HCT116 (cell line): Measurements from ENCODE around the gene ITGAD. TPM values are rescaled to one million over a fixed set of nuclear protein-coding genes. Genes with fewer than 3 reads are reported as not detected.
A peak's percentile ranks its signal among the peaks of the same experiment; 100 is the strongest.

Experiments
- ATAC-seq: fragments of 200-7000 bp; cut with Tn5 transposase; 2 replicates; pipeline ENCODE4 v1.9.1; 2020; ENCODE audit warnings: mild to moderate bottlenecking, moderate library complexity
- BruUV-seq: library from RNA; stranded (reverse); fragments of 400-500 nt; replicated peaks from 2 replicates; lab custom pipeline; 2021; lab: Mats Ljungman, UMichigan
- CTCF ChIA-PET: fragments of 300-600 bp; sonication (Branson Sonifier 250); formaldehyde crosslinking; loops from one replicate; lab custom pipeline; 2021; ENCODE audit warnings: antibody characterized with exemption; lab: Charles Lee
- POLR2A ChIA-PET: fragments of 300-600, 350-600 bp; sonication (Branson Sonifier 250); formaldehyde crosslinking; loops from one replicate; lab custom pipeline; 2021; ENCODE audit warnings: antibody characterized with exemption; lab: Charles Lee
- RAD21 ChIA-PET, 2 experiments: fragments of 300-600 bp; sonication (Branson Sonifier 250); formaldehyde crosslinking; loops; one replicate each; lab custom pipeline; 2023; ENCODE audit warnings: low total read pairs in 2 of 2; ENCODE audit not compliant: uncharacterized antibody in 2 of 2, unreplicated experiment in 2 of 2, low non-redundant PET in 1 of 2; lab: Charles Lee
- DNase-seq: peaks from one replicate; pipeline ENCODE4 v3.0.0-alpha.2; 2010; ENCODE audit warnings: low read depth, low spot score
- H2AFZ ChIP-seq: fragments of 200-600 bp; shearing (Covaris generic), sonication (generic); 2 replicates; pipeline ENCODE4 v1.6.1; 2017; ENCODE audit warnings: low read depth, mixed run types, mixed read lengths, antibody characterized with exemption, low read length; ENCODE audit not compliant: poor library complexity, severe bottlenecking
- H3K27ac ChIP-seq: 2 replicates; pipeline ENCODE4 v1.5.1; 2012; ENCODE audit warnings: low read depth, low read length
- H3K27me3 ChIP-seq: fragments of 200-600 bp; sonication (generic); 2 replicates; pipeline ENCODE4 v1.6.1; 2016; ENCODE audit warnings: mixed run types, low read length, mixed read lengths; ENCODE audit not compliant: insufficient read depth
- H3K36me3 ChIP-seq, 2 experiments: fragments of 200-500 bp in 1 of 2; fragments of 200-600 bp in 1 of 2; sonication (Bioruptor generic) in 1 of 2; sonication (generic) in 1 of 2; 2 replicates each; pipeline versions ENCODE4 v1.5.1 to v1.6.1; 2014 to 2016; ENCODE audit warnings: low read length in 2 of 2, inconsistent platforms in 1 of 2, mixed read lengths in 1 of 2, mixed run types in 1 of 2; ENCODE audit not compliant: insufficient read depth in 2 of 2, control insufficient read depth in 1 of 2
- H3K4me1 ChIP-seq, 2 experiments: fragments of 200-600 bp in 1 of 2; sonication (generic) in 1 of 2; 2 replicates each; pipeline versions ENCODE4 v1.5.1 to v1.6.1; 2012 to 2017; ENCODE audit warnings: low read length in 2 of 2, inconsistent platforms in 1 of 2, mild to moderate bottlenecking in 1 of 2, mixed read lengths in 1 of 2, mixed run types in 1 of 2, moderate library complexity in 1 of 2; ENCODE audit not compliant: insufficient read depth in 2 of 2, control insufficient read depth in 1 of 2
- H3K4me2 ChIP-seq: fragments of 200-600 bp; sonication (generic); 2 replicates; pipeline ENCODE4 v1.6.1; 2017; ENCODE audit warnings: mixed run types, low read length, mixed read lengths
- H3K4me3 ChIP-seq, 2 experiments: fragments of 200-600 bp in 1 of 2; sonication (generic) in 1 of 2; replicated peaks in 1 of 2; 2 replicates each; pipeline ENCODE4 v1.5.1; 2011 to 2016; ENCODE audit warnings: low read length in 2 of 2, control low read depth in 1 of 2, low read depth in 1 of 2, mild to moderate bottlenecking in 1 of 2, mixed read lengths in 1 of 2, mixed run types in 1 of 2
- H3K79me2 ChIP-seq: fragments of 200-600 bp; sonication (generic); 2 replicates; pipeline ENCODE4 v1.6.1; 2017; ENCODE audit warnings: mild to moderate bottlenecking, mixed run types, low read length, moderate library complexity, mixed read lengths; ENCODE audit not compliant: insufficient read depth
- H3K9ac ChIP-seq: fragments of 200-600 bp; sonication (generic); 2 replicates; pipeline ENCODE4 v1.6.1; 2016; ENCODE audit warnings: low read length, mixed read lengths
- H3K9me2 ChIP-seq: fragments of 200-600 bp; sonication (generic), shearing (Covaris generic); 2 replicates; pipeline ENCODE4 v1.6.1; 2017; ENCODE audit warnings: mixed run types, mild to moderate bottlenecking, moderate library complexity; ENCODE audit not compliant: insufficient read depth
- H3K9me3 ChIP-seq, 2 experiments: fragments of 200-500 bp in 1 of 2; fragments of 200-600 bp in 1 of 2; sonication (Bioruptor generic) in 1 of 2; sonication (generic) in 1 of 2; 2 replicates each; pipeline ENCODE4 v1.6.1; 2014 to 2017; ENCODE audit warnings: low read length in 2 of 2, mixed read lengths in 2 of 2, inconsistent platforms in 1 of 2, low read depth in 1 of 2, mild to moderate bottlenecking in 1 of 2, mixed run types in 1 of 2, moderate library complexity in 1 of 2; ENCODE audit not compliant: control insufficient read depth in 1 of 2, insufficient read depth in 1 of 2
- H4K20me1 ChIP-seq: fragments of 200-600 bp; sonication (generic), shearing (Covaris generic); 2 replicates; pipeline ENCODE4 v1.6.1; 2017; ENCODE audit warnings: mixed run types, mild to moderate bottlenecking, moderate library complexity; ENCODE audit not compliant: insufficient read depth
- CBX3 ChIP-seq: IDR thresholded peaks from 2 replicates; pipeline ENCODE4 v1.6.1; 2012; ENCODE audit warnings: low read depth
- CEBPB ChIP-seq: IDR thresholded peaks from 2 replicates; pipeline ENCODE4 v1.6.1; 2012; ENCODE audit warnings: low read depth
- EGR1 ChIP-seq: IDR thresholded peaks from 2 replicates; pipeline ENCODE4 v1.6.1; 2012; ENCODE audit warnings: low read depth
- ELF1 ChIP-seq: IDR thresholded peaks from 2 replicates; pipeline ENCODE4 v1.6.1; 2012; ENCODE audit warnings: low read depth, borderline replicate concordance
- EZH2 ChIP-seq: fragments of 200-600 bp; sonication (generic); IDR thresholded peaks from 2 replicates; pipeline ENCODE4 v1.6.1; 2017; ENCODE audit warnings: antibody characterized with exemption, mixed run types
- JUND ChIP-seq: IDR thresholded peaks from 2 replicates; pipeline ENCODE4 v1.6.1; 2012
- POLR2A ChIP-seq: IDR thresholded peaks from 2 replicates; pipeline ENCODE4 v1.7.0; 2011; ENCODE audit warnings: borderline replicate concordance; ENCODE audit not compliant: insufficient read depth, insufficient read length; ENCODE audit errors: extremely low read depth
- SIN3A ChIP-seq: IDR thresholded peaks from 2 replicates; pipeline ENCODE4 v1.6.1; 2012; ENCODE audit warnings: low read depth
- SP1 ChIP-seq: IDR thresholded peaks from 2 replicates; pipeline ENCODE4 v1.6.1; 2012; ENCODE audit warnings: low read depth
- SRF ChIP-seq: IDR thresholded peaks from 2 replicates; pipeline ENCODE4 v1.6.1; 2012; ENCODE audit warnings: low read depth
- intact Hi-C: fragments of 100-400 bp; cut with micrococcal nuclease; formaldehyde crosslinking; loops from 2 replicates; pipeline ENCODE4 v1.10.0; 2022
- total RNA-seq: library from RNA; stranded (reverse); gene quantifications from one replicate; pipeline ENCODE4 v1.2.1, GENCODE V29; 2021; ENCODE audit not compliant: unreplicated experiment
- TF ChIP-seq, protein P1 (sequence below): IDR thresholded peaks from 2 replicates; pipeline ENCODE4 v1.6.1; 2012
- TF ChIP-seq, protein P2 (sequence below): IDR thresholded peaks from 2 replicates; pipeline ENCODE4 v1.6.1; 2012; ENCODE audit warnings: low read depth

Gene ITGAD
- total RNA-seq, 1 experiment from 2014 or later: 0.12 TPM

DNA sequence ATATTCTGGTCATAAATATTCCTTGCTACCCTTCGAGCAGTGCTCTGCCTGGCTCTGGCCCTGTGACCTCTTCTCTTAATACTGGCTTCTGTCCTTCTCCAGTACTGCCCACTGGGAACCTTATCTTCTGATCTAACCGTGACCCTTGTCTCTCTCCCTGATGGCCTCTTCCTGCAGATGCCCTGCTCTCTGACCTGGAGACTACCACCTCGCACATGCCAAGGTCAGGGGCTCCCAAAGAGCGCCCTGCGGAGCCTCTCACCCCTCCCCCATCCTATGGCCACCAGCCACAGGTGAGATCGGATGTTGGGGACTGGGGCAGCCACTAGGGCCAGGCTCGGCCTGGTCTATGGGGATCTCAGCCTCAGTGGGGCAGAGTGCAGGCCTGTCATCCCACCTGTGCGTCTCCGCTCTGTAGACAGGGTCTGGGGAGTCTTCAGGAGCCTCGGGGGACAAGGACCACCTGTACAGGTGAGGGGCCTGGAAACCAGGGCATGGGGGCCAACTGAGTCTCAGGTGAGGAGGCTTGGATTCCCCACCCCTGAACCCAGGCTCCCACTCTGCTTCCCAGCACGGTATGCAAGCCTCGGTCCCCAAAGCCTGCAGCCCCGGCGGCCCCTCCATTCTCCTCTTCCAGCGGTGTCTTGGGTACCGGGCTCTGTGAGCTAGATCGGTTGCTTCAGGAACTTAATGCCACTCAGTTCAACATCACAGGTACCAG is 80.3 kb downstream of the ITGAD start:
- CTCF ChIA-PET: interaction anchor here (0.5 to 1.0 kb wide), 12 partner anchors 8 to 400 kb away, joined by 3 to 32 read pairs (median 3); partner anchors contain the start of genes ARMC5, SLC5A2 and ZNF267
- BruUV-seq: no TSS peak
- Histone ChIP-seq H3K27ac (no peak overlapping the region), H3K4me1 (peaks cover 16 to 40% of the 10 kb centered on the region in 2 experiments), H3K79me2 (no peaks in the 10 kb centered on the region), H2AFZ (no peak overlapping the region), H3K36me3 (no peaks in the 10 kb centered on the region), H3K4me2 (peak overlapping the region; percentile 98; the same call in 1 of the 2 replicates), H4K20me1 (no peaks in the 10 kb centered on the region), H3K4me3 (no peak overlapping the region), H3K9me3 (no peaks in the 10 kb centered on the region), H3K27me3 (no peaks in the 10 kb centered on the region), H3K9ac (no peak overlapping the region), H3K9me2 (no peaks in the 10 kb centered on the region)
- POLR2A ChIA-PET: interaction anchor here (1.0 kb wide), 1 partner anchor 14 kb away, joined by 4 read pairs; the partner anchor contains the start of gene ARMC5
- TF ChIP-seq JUND: no peak
- no peak for TF ChIP-seq CBX3
- no peak for TF ChIP-seq POLR2A
- RAD21 ChIA-PET: no interaction called here
- ATAC-seq: no peak
- intact Hi-C loops: loop anchor here (5.0 kb wide), 1 partner anchor 224 kb away; no protein-coding TSS in a partner anchor
- DNase-seq: no peak

DNA sequence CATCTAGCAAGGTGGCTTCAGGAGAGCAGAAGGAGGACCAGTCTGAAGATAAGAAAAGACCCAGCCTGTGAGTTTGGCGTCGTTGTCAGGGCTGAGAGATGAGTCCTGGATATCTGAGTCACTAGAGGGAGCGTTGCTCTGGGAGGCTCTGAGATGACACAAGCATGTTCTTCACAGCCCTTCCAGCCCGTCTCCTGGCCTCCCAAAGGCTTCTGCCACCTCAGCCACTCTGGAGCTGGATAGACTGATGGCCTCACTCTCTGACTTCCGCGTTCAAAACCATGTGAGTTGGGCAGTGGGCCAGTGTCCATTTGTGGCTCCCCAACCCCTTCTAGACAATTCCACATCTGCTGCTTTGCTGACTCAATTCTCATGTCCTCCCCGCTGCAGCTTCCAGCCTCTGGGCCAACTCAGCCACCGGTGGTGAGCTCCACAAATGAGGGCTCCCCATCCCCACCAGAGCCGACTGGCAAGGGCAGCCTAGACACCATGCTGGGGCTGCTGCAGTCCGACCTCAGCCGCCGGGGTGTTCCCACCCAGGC is 81.1 kb downstream of the ITGAD start:
- CTCF ChIA-PET: interaction anchor here (1.9 kb wide), 1 partner anchor 14 kb away, joined by 9 read pairs; the partner anchor contains the start of gene ARMC5
- RAD21 ChIA-PET: no interaction called here
- H3K9ac ChIP-seq: no peak overlapping the region
- H3K79me2 ChIP-seq: no peaks in the 10 kb centered on the region
- peaks cover 16 to 43% of the 10 kb centered on the region in 2 experiments for H3K4me1 ChIP-seq
- no peaks in the 10 kb centered on the region for H4K20me1 ChIP-seq
- ATAC-seq: no peak
- no peak for TF ChIP-seq SRF
- TF ChIP-seq, protein P1, sequence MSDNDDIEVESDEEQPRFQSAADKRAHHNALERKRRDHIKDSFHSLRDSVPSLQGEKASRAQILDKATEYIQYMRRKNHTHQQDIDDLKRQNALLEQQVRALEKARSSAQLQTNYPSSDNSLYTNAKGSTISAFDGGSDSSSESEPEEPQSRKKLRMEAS: no peak
- TF ChIP-seq SP1: no peak
- no peak for TF ChIP-seq EGR1
- TF ChIP-seq ELF1: no peak
- no peak for TF ChIP-seq EZH2
- no peak for TF ChIP-seq SIN3A
- TF ChIP-seq, protein P2, sequence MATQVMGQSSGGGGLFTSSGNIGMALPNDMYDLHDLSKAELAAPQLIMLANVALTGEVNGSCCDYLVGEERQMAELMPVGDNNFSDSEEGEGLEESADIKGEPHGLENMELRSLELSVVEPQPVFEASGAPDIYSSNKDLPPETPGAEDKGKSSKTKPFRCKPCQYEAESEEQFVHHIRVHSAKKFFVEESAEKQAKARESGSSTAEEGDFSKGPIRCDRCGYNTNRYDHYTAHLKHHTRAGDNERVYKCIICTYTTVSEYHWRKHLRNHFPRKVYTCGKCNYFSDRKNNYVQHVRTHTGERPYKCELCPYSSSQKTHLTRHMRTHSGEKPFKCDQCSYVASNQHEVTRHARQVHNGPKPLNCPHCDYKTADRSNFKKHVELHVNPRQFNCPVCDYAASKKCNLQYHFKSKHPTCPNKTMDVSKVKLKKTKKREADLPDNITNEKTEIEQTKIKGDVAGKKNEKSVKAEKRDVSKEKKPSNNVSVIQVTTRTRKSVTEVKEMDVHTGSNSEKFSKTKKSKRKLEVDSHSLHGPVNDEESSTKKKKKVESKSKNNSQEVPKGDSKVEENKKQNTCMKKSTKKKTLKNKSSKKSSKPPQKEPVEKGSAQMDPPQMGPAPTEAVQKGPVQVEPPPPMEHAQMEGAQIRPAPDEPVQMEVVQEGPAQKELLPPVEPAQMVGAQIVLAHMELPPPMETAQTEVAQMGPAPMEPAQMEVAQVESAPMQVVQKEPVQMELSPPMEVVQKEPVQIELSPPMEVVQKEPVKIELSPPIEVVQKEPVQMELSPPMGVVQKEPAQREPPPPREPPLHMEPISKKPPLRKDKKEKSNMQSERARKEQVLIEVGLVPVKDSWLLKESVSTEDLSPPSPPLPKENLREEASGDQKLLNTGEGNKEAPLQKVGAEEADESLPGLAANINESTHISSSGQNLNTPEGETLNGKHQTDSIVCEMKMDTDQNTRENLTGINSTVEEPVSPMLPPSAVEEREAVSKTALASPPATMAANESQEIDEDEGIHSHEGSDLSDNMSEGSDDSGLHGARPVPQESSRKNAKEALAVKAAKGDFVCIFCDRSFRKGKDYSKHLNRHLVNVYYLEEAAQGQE: no peak
- no peak for TF ChIP-seq CEBPB
- TF ChIP-seq, all 23 proteins: peak for 0
- no peak for DNase-seq
- POLR2A ChIA-PET: no interaction called here
- Histone ChIP-seq H3K36me3 (no peaks in the 10 kb centered on the region), H3K27ac (no peak overlapping the region), H3K9me2 (no peaks in the 10 kb centered on the region), H2AFZ (no peak overlapping the region), H3K27me3 (no peaks in the 10 kb centered on the region), H3K4me2 (no peak overlapping the region), H3K9me3 (no peaks in the 10 kb centered on the region), H3K4me3 (no peak overlapping the region)
- intact Hi-C loops: loop anchor here (5.0 kb wide), 1 partner anchor 223 kb away; no protein-coding TSS in a partner anchor
- no TSS peak for BruUV-seq
